ENCODE measurements around the gene PRTN3. TPM values are rescaled to one million over a fixed set of nuclear protein-coding genes. Genes with fewer than 3 reads are reported as not detected.

The PRTN3 gene
- total and polyA plus RNA-seq, 3 donors from 2014 or later: 1.0 to 1.8 TPM; not detected in 1

DNA sequence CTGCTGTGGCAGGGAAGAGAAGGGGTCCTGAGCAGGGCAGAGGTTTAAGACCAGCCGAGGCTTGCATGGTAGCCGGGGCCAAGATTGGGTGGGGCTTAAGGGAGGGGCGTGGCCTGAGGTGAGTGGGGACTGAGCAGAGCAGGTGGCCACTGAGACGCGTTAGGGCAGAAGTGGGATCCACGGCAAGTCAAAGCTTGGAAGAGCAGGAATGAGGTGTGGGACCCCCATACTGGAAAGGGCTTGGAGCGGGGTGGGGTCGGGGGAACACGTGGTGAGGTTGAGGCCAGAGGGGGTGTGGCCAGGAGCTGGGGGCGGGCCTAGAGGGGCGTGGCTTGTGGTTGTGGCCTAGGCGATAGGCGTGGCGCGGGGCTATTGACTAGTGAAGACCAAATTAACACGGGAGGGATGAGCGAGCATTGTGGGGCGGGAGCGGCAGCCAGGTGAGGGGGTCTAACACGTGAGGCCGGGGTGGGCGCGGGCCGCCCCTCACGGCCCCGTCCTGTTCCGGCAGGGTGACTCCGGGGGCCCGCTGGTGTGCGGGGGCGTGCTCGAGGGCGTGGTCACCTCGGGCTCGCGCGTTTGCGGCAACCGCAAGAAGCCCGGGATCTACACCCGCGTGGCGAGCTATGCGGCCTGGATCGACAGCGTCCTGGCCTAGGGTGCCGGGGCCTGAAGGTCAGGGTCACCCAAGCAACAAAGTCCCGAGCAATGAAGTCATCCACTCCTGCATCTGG lies 21.9 kb downstream of the PRTN3 start:
- no peaks in the 10 kb centered on the region for H3K36me3 ChIP-seq (ENCODE audit: low read depth, missing control alignments)
- peaks cover 5% of the 10 kb centered on the region for H3K4me1 ChIP-seq
- no peaks in the 10 kb centered on the region for H3K27me3 ChIP-seq
- DNase-seq: peak; percentile 79
- no peak overlapping the region for H3K27ac ChIP-seq
- H3K4me3 ChIP-seq: peak overlapping the region in 1 of 2 donors; percentile 5
- no peak for TF ChIP-seq POLR2A (IDR thresholded peaks at IDR 0.05)
- no peak for TF ChIP-seq CTCF (IDR thresholded peaks at IDR 0.05)
- H3K9me3 ChIP-seq: no peaks in the 10 kb centered on the region
- intact Hi-C loops (cut with DNase I; ENCODE audit: low total_unique reads): no loop called here
- WGBS, 2 donors: 18 to 19% methylated on average over 20 to 45 of the region's 48 CpGs

DNA sequence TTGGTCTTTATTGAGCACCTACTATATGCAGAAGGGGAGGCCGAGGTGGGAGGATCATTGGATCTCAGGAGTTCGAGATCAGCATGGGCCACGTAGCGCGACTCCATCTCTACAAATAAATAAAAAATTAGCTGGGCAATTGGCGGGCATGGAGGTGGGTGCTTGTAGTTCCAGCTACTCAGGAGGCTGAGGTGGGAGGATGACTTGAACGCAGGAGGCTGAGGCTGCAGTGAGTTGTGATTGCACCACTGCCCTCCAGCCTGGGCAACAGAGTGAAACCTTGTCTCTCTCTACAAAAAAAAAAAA lies 22.5 kb downstream of the PRTN3 start:
- H3K36me3 ChIP-seq (ENCODE audit: low read depth, missing control alignments): no peaks in the 10 kb centered on the region
- DNase-seq: no peak
- TF ChIP-seq POLR2A (IDR thresholded peaks at IDR 0.05) (no peak), CTCF (IDR thresholded peaks at IDR 0.05) (no peak)
- 66 to 82% methylated on average over 6 to 7 of the region's 7 CpGs for WGBS, 2 donors
- H3K27ac ChIP-seq: no peak overlapping the region
- no peaks in the 10 kb centered on the region for H3K9me3 ChIP-seq
- no peaks in the 10 kb centered on the region for H3K27me3 ChIP-seq
- intact Hi-C loops (cut with DNase I; ENCODE audit: low total_unique reads): no loop called here
- H3K4me3 ChIP-seq: no peak overlapping the region
- peaks cover 9% of the 10 kb centered on the region for H3K4me1 ChIP-seq

DNA sequence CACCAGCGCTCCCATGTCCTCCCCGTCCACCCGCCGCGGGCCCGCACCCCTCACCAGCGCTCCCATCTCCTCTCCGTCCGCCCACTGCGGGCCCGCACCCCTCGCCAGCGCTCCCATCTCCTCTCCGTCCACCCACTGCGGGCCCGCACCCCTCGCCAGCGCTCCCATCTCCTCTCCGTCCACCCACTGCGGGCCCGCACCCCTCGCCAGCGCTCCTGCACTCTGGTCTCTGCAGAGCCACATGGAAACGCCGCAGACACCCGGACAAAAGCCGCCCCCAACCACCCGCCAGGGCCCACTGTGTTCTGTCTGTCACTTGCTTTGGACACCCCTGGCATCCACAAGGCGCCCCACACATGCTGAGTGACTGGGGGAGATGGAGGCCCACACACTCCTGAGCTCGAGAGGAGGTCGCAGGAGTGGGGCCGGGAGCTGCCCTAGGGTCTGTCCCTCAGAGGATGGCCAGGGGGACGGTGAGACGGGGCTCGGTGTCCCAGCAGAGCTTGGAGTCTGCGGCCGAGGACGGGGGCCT lies 26.0 kb downstream of the PRTN3 start:
- H3K27me3 ChIP-seq: no peaks in the 10 kb centered on the region
- H3K36me3 ChIP-seq (ENCODE audit: low read depth, missing control alignments): no peaks in the 10 kb centered on the region
- TF ChIP-seq CTCF (IDR thresholded peaks at IDR 0.05): no peak
- TF ChIP-seq POLR2A (IDR thresholded peaks at IDR 0.05): no peak
- 84 to 90% methylated on average over 23 to 36 of the region's 38 CpGs for WGBS, 2 donors
- intact Hi-C loops (cut with DNase I; ENCODE audit: low total_unique reads): no loop called here
- no peak overlapping the region for H3K4me3 ChIP-seq
- peaks cover 23% of the 10 kb centered on the region for H3K4me1 ChIP-seq
- no peak for DNase-seq
- H3K27ac ChIP-seq: no peak overlapping the region
- no peaks in the 10 kb centered on the region for H3K9me3 ChIP-seq

DNA sequence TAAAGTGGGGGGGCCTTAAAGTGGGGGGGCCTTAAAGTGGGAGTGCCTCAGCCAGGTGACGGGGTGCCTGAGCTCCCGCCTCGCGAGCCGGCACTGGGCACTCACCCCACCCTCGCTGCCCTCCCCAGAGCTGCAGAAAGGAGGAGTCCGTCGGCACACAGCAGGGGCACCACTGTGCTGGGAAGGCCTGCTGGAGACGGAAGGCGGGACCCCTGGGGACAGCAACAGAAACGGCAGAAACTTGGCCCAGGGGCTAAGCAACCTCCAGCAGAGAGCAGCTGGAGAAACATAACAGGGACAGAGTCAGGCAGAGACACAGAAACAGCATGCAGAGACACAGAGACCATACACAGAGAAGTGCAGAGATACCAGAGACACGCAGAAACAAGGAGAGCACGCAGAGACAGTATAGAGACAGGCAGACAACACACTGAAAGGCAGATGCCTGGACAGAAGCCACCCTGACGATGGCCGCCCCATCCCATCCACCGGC lies 26.5 kb downstream of the PRTN3 start:
- TF ChIP-seq POLR2A (IDR thresholded peaks at IDR 0.05): no peak
- TF ChIP-seq CTCF (IDR thresholded peaks at IDR 0.05): no peak
- H3K4me1 ChIP-seq: peaks cover 23% of the 10 kb centered on the region
- 76 to 79% methylated on average over 16 of the region's 16 CpGs for WGBS, 2 donors
- no peaks in the 10 kb centered on the region for H3K36me3 ChIP-seq (ENCODE audit: low read depth, missing control alignments)
- intact Hi-C loops (cut with DNase I; ENCODE audit: low total_unique reads): no loop called here
- no peaks in the 10 kb centered on the region for H3K9me3 ChIP-seq
- no peaks in the 10 kb centered on the region for H3K27me3 ChIP-seq
- no peak for DNase-seq
- H3K27ac ChIP-seq: no peak overlapping the region
- no peak overlapping the region for H3K4me3 ChIP-seq
